IMR-90 (cell line): ENCODE measurements around the gene PPIL3. TPM values are rescaled to one million over a fixed set of nuclear protein-coding genes. Genes with fewer than 3 reads are reported as not detected.

Experiments used
- ATAC-seq: fragments of 200-7000 bp; cut with Tn5 transposase; 2 replicates; pipeline ENCODE4 v1.9.1; 2020; ENCODE audit warnings: low read depth, mild to moderate bottlenecking, moderate library complexity
- BruUV-seq: library from RNA; stranded (reverse); fragments of 400-500 nt; replicated peaks from 2 replicates; lab custom pipeline; 2021; lab: Mats Ljungman, UMichigan
- CTCF ChIA-PET: fragments of 300-600 bp; formaldehyde crosslinking; extraction: SDS; loops from one replicate; lab custom pipeline; 2021; ENCODE audit warnings: antibody characterized with exemption; lab: Yijun Ruan, JAX
- POLR2A ChIA-PET: fragments of 300-600 bp; sonication (Branson Sonifier 250); formaldehyde crosslinking; loops from one replicate; lab custom pipeline; 2022; ENCODE audit warnings: antibody characterized with exemption; ENCODE audit not compliant: unreplicated experiment; lab: Charles Lee
- DNase-seq: peaks from one replicate; pipeline ENCODE4 v3.0.0; 2013
- H2AFZ ChIP-seq: replicated peaks from 2 replicates; pipeline ENCODE3; 2013; ENCODE audit warnings: low read length, mild to moderate bottlenecking; ENCODE audit not compliant: poor library complexity
- H2AK5ac ChIP-seq: 2 replicates; pipeline ENCODE4 v1.6.1; 2013; ENCODE audit warnings: low read depth, low read length, inconsistent platforms
- H2AK9ac ChIP-seq: replicated peaks from 2 replicates; pipeline ENCODE3; 2013; ENCODE audit warnings: mild to moderate bottlenecking, low read depth, low read length, moderate library complexity; ENCODE audit not compliant: poor library complexity
- H2BK120ac ChIP-seq: 2 replicates; pipeline ENCODE4 v1.6.1; 2013; ENCODE audit warnings: low read depth, low read length, inconsistent platforms
- H2BK15ac ChIP-seq: 3 replicates; pipeline ENCODE4 v1.6.1; 2013; ENCODE audit warnings: low read depth, low read length, inconsistent platforms
- H2BK20ac ChIP-seq: 2 replicates; pipeline ENCODE4 v1.6.1; 2013; ENCODE audit warnings: low read depth, mild to moderate bottlenecking, inconsistent platforms, low read length, moderate library complexity
- H2BK5ac ChIP-seq: 2 replicates; pipeline ENCODE4 v1.6.1; 2013; ENCODE audit warnings: mild to moderate bottlenecking, low read depth, low read length, inconsistent platforms; ENCODE audit not compliant: poor library complexity, severe bottlenecking
- H3K14ac ChIP-seq: replicated peaks from 2 replicates; pipeline ENCODE4 v1.6.1; 2013; ENCODE audit warnings: low read depth, low read length, inconsistent platforms
- H3K18ac ChIP-seq: 2 replicates; pipeline ENCODE4 v1.6.1; 2013; ENCODE audit warnings: low read depth, low read length, control low read depth
- H3K23ac ChIP-seq: 2 replicates; pipeline ENCODE4 v1.6.1; 2013; ENCODE audit warnings: low read depth, low read length, inconsistent platforms
- H3K27ac ChIP-seq: 2 replicates; pipeline ENCODE4 v1.5.1; 2013; ENCODE audit warnings: mild to moderate bottlenecking, control low read depth, low read length; ENCODE audit not compliant: insufficient read depth
- H3K27me3 ChIP-seq: 2 replicates; pipeline ENCODE4 v1.6.1; 2013; ENCODE audit warnings: low read length; ENCODE audit not compliant: control insufficient read depth, insufficient read depth
- H3K36me3 ChIP-seq: 2 replicates; pipeline ENCODE4 v1.6.1; 2013; ENCODE audit warnings: low read length, mixed read lengths; ENCODE audit not compliant: control insufficient read depth, insufficient read depth
- H3K4ac ChIP-seq: 2 replicates; pipeline ENCODE4 v1.6.1; 2013; ENCODE audit warnings: low read depth, low read length, inconsistent platforms
- H3K4me1 ChIP-seq: 2 replicates; pipeline ENCODE4 v1.6.1; 2013; ENCODE audit warnings: low read length, mixed read lengths; ENCODE audit not compliant: control insufficient read depth, insufficient read depth
- H3K4me2 ChIP-seq: 2 replicates; pipeline ENCODE4 v1.6.1; 2013; ENCODE audit warnings: low read depth, mild to moderate bottlenecking, control low read depth, low read length, moderate library complexity
- H3K4me3 ChIP-seq: 2 replicates; pipeline ENCODE4 v1.5.1; 2013; ENCODE audit warnings: low read depth, mild to moderate bottlenecking, control low read depth, low read length, moderate library complexity; ENCODE audit not compliant: insufficient read depth
- H3K56ac ChIP-seq: 2 replicates; pipeline ENCODE4 v1.6.1; 2013; ENCODE audit warnings: low read length, inconsistent platforms; ENCODE audit not compliant: insufficient read depth; ENCODE audit errors: extremely low read depth
- H3K79me1 ChIP-seq, 2 experiments: 2 replicates each; pipeline ENCODE4 v1.6.1; 2013; ENCODE audit warnings: low read length in 2 of 2, inconsistent platforms in 1 of 2, low read depth in 1 of 2
- H3K9ac ChIP-seq: 2 replicates; pipeline ENCODE4 v1.6.1; 2013; ENCODE audit warnings: low read depth, low read length, control low read depth
- H3K9me1 ChIP-seq: 2 replicates; pipeline ENCODE4 v1.6.1; 2013; ENCODE audit warnings: low read length, inconsistent platforms; ENCODE audit not compliant: insufficient read depth
- H3K9me3 ChIP-seq: 2 replicates; pipeline ENCODE4 v1.6.1; 2013; ENCODE audit warnings: low read length; ENCODE audit not compliant: control insufficient read depth, insufficient read depth
- H4K20me1 ChIP-seq: 2 replicates; pipeline ENCODE4 v1.6.1; 2013; ENCODE audit warnings: low read length, inconsistent platforms; ENCODE audit not compliant: insufficient read depth
- H4K5ac ChIP-seq: 2 replicates; pipeline ENCODE4 v1.6.1; 2013; ENCODE audit warnings: mild to moderate bottlenecking, low read depth, low read length, control low read depth
- H4K8ac ChIP-seq, 2 experiments: 2 replicates each; pipeline ENCODE4 v1.6.1; 2013; ENCODE audit warnings: low read depth in 2 of 2, low read length in 2 of 2, control low read depth in 1 of 2, inconsistent platforms in 1 of 2
- H4K91ac ChIP-seq: 2 replicates; pipeline ENCODE4 v1.6.1; 2013; ENCODE audit warnings: low read depth, low read length, inconsistent platforms; ENCODE audit not compliant: insufficient read depth
- CEBPB ChIP-seq: IDR thresholded peaks from 2 replicates; pipeline ENCODE4 v1.6.1; 2012; ENCODE audit warnings: low read depth, low read length, improper control_type of control experiment
- FOS ChIP-seq: fragments of 150-350 bp; IDR thresholded peaks from 2 replicates; pipeline ENCODE4 v1.6.1; 2016; ENCODE audit warnings: low read depth, low read length
- WGBS, 2 experiments: methylation state at CpG; one replicate each; pipeline versions ENCODE4 v1.1.5 to v1.1.7; 2013; ENCODE audit warnings: missing lambda C conversion rate in 2 of 2; ENCODE audit not compliant: insufficient read length in 1 of 2; ENCODE audit errors: extremely low coverage in 2 of 2; 5-methylcytosine and 5-hydroxymethylcytosine counted together
- dilution Hi-C: fragments of 300-500 bp; cut with HindIII; formaldehyde crosslinking; loops from one replicate; pipeline ENCODE4 v1.14.3; 2018; ENCODE audit warnings: low sequenced_read_pairs; ENCODE audit not compliant: unreplicated experiment
- in situ Hi-C: fragments of 300-500 bp; cut with MboI; formaldehyde crosslinking; loops from 3 replicates; pipeline ENCODE4 v1.14.3; 2019; ENCODE audit warnings: low sequenced_read_pairs, inconsistent platforms, mixed read lengths
- intact Hi-C: fragments of 100-400 bp; cut with micrococcal nuclease; formaldehyde crosslinking; loops from 2 replicates; pipeline ENCODE4 v1.10.0; 2022
- polyA plus RNA-seq, 3 experiments: library from polyadenylated mRNA; depleted of rRNA; stranded (reverse); fragments of >200 nt; gene quantifications; 2 replicates each; pipeline ENCODE4 v1.2.3, GENCODE V29; 2012; ENCODE audit warnings: low replicate concordance in 1 of 3
- total RNA-seq: library from RNA; depleted of rRNA; stranded (reverse); fragments of >200 nt; gene quantifications from 2 replicates; pipeline ENCODE4 v1.2.3, GENCODE V29; 2012

Gene PPIL3
- total and polyA plus RNA-seq, 2 of the 4 experiments (the other 2 are of a cell fraction): 35.1 to 47.9 TPM

GRCh38 chr2:200860092-200860795 lies 28.6 kb downstream of the PPIL3 start:
- Histone ChIP-seq H2AFZ (no peak overlapping the region), H3K27ac (no peak overlapping the region), H3K36me3 (peaks cover 35% of the 10 kb centered on the region), H3K4me2 (peak overlapping the region; percentile 16; the same call in 1 of the 2 replicates), H4K8ac (no peak overlapping the region), H3K9ac (no peak overlapping the region), H3K4ac (no peak overlapping the region), H3K14ac (no peak overlapping the region), H3K9me3 (no peaks in the 10 kb centered on the region), H2BK5ac (no peak overlapping the region), H3K18ac (no peak overlapping the region), H2BK120ac (no peak overlapping the region), H3K27me3 (no peaks in the 10 kb centered on the region), H3K4me3 (no peak overlapping the region), H3K9me1 (peaks cover 7% of the 10 kb centered on the region), H3K79me1 (peaks cover 18 to 46% of the 10 kb centered on the region in 2 experiments), H2BK20ac (no peak overlapping the region), H3K23ac (no peak overlapping the region), H4K91ac (no peak overlapping the region), H2BK15ac (no peak overlapping the region), H4K5ac (no peak overlapping the region), H3K4me1 (peaks cover 2% of the 10 kb centered on the region), H2AK5ac (no peak overlapping the region), H3K56ac (no peak overlapping the region), H2AK9ac (no peak overlapping the region), H4K20me1 (peaks cover 79% of the 10 kb centered on the region)
- CTCF ChIA-PET: no interaction called here
- POLR2A ChIA-PET: no interaction called here
- BruUV-seq: no TSS peak
- intact Hi-C loops (loop anchor here (5.0 kb wide), 1 partner anchor 113 kb away; no protein-coding TSS in a partner anchor), in situ Hi-C loops (no loop called here), dilution Hi-C loops (no loop called here)
- no peak for ATAC-seq
- peak; percentile 40; the same call in 1 of the 2 replicates for TF ChIP-seq CEBPB
- no peak for TF ChIP-seq FOS
- no peak for DNase-seq
- WGBS, 2 experiments: 84% methylated on average over 2 of the region's 12 CpGs; no CpG with 5 or more reads in 1 of the 2 experiments
